H1 (cell line): ENCODE results near the gene ENOPH1. TPM values are rescaled to one million over a fixed set of nuclear protein-coding genes. Genes with fewer than 3 reads are reported as not detected.

ENCODE experiments used
- BCL11A ChIP-seq, 2 experiments: IDR thresholded peaks; one replicate each; pipeline ENCODE4 v1.6.1; 2011; ENCODE audit warnings: low read depth in 2 of 2, low read length in 2 of 2, mild to moderate bottlenecking in 2 of 2
- CTBP2 ChIP-seq: IDR thresholded peaks from 2 replicates; pipeline ENCODE4 v1.7.0; 2011; ENCODE audit warnings: borderline replicate concordance, mild to moderate bottlenecking, moderate library complexity, mixed read lengths, low read length; ENCODE audit not compliant: insufficient read depth, insufficient read length
- HDAC6 ChIP-seq: IDR thresholded peaks from one replicate; pipeline ENCODE4 v1.7.1; 2012; ENCODE audit warnings: low read depth, mild to moderate bottlenecking, inconsistent platforms, low read length, moderate library complexity
- KDM1A ChIP-seq: fragments of 200-600, 300-600 bp; sonication (generic); IDR thresholded peaks from 2 replicates; pipeline ENCODE4 v1.7.1; 2016; ENCODE audit warnings: mild to moderate bottlenecking, low read length, borderline replicate concordance
- NRF1 ChIP-seq: IDR thresholded peaks from 2 replicates; pipeline ENCODE4 v1.6.1; 2011; ENCODE audit warnings: mild to moderate bottlenecking, low read depth, low read length, improper control_type of control experiment
- SP2 ChIP-seq: IDR thresholded peaks from 2 replicates; pipeline ENCODE4 v1.6.1; 2012; ENCODE audit warnings: mild to moderate bottlenecking, low read length, inconsistent platforms
- SRF ChIP-seq: IDR thresholded peaks from 2 replicates; pipeline ENCODE4 v1.6.1; 2011; ENCODE audit warnings: mild to moderate bottlenecking, low read depth, low read length, moderate library complexity
- TAF1 ChIP-seq: IDR thresholded peaks from 2 replicates; pipeline ENCODE4 v1.6.1; 2011; ENCODE audit warnings: mild to moderate bottlenecking, low read depth, low read length
- TEAD4 ChIP-seq: IDR thresholded peaks from 2 replicates; pipeline ENCODE4 v1.6.1; 2012; ENCODE audit warnings: low read depth, low read length, inconsistent platforms, mixed read lengths
- polyA plus RNA-seq, 7 experiments: library from polyadenylated mRNA; depleted of rRNA in 3 of 7; stranded (reverse) in 5 of 7; unstranded in 2 of 7; fragments of >200 nt in 5 of 7; fragments of 200-250 nt in 2 of 7; gene quantifications; 1 replicate in 5 of 7; 2 replicates in 1 of 7; 4 replicates in 1 of 7; pipeline versions ENCODE4 v1.2.1 to v1.2.3, GENCODE V29; 2011 to 2013; ENCODE audit warnings: missing spikeins in 2 of 7, mixed read lengths in 2 of 7
- total RNA-seq: library from RNA; stranded (reverse); fragmentation: NEBNext Ultra II Directional; extraction: Animal tissue kit (Norgen Biotek cat#: 25700); gene quantifications from 2 replicates; pipeline ENCODE4 v1.2.1, GENCODE V29; 2021
- TF ChIP-seq, protein P1 (sequence below): fragments of 300-600 bp; sonication (generic); IDR thresholded peaks from 2 replicates; pipeline ENCODE4 v1.7.1; 2012; ENCODE audit warnings: low read length, moderate library complexity, mild to moderate bottlenecking, inconsistent platforms; ENCODE audit not compliant: insufficient replicate concordance
- TF ChIP-seq, protein P2 (sequence below): IDR thresholded peaks from 2 replicates; pipeline ENCODE4 v1.6.1; 2012; ENCODE audit warnings: inconsistent platforms
- TF ChIP-seq, protein P3 (sequence below): IDR thresholded peaks from 2 replicates; pipeline ENCODE4 v1.6.1; 2012; ENCODE audit warnings: inconsistent platforms

ENOPH1 gene
- total and polyA plus RNA-seq, 2 of the 8 experiments (the other 6 are each of a cell fraction or from before 2014, with no cell fraction given): 25.1 to 89.3 TPM

DNA sequence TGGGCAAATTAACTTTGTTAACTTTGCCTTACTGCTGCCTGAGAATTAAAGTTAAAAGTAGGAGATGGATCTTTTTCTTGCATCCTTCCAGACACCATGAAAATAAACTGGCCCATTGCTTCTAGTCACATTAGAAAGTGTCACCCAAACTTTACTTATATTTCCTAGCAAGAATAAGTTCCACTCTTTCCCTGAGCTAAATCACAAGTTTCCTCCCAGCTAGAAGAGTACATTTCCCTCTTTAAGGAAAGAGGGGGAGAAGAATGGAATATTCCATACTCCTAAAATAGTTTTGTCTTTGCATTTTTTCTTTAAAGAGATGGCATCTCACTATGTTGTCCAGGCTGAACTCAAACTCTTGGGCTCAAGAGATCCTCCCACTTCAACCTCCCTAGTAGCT, 77.6 kb downstream of the ENOPH1 start (continued):
- TF ChIP-seq, protein P1, sequence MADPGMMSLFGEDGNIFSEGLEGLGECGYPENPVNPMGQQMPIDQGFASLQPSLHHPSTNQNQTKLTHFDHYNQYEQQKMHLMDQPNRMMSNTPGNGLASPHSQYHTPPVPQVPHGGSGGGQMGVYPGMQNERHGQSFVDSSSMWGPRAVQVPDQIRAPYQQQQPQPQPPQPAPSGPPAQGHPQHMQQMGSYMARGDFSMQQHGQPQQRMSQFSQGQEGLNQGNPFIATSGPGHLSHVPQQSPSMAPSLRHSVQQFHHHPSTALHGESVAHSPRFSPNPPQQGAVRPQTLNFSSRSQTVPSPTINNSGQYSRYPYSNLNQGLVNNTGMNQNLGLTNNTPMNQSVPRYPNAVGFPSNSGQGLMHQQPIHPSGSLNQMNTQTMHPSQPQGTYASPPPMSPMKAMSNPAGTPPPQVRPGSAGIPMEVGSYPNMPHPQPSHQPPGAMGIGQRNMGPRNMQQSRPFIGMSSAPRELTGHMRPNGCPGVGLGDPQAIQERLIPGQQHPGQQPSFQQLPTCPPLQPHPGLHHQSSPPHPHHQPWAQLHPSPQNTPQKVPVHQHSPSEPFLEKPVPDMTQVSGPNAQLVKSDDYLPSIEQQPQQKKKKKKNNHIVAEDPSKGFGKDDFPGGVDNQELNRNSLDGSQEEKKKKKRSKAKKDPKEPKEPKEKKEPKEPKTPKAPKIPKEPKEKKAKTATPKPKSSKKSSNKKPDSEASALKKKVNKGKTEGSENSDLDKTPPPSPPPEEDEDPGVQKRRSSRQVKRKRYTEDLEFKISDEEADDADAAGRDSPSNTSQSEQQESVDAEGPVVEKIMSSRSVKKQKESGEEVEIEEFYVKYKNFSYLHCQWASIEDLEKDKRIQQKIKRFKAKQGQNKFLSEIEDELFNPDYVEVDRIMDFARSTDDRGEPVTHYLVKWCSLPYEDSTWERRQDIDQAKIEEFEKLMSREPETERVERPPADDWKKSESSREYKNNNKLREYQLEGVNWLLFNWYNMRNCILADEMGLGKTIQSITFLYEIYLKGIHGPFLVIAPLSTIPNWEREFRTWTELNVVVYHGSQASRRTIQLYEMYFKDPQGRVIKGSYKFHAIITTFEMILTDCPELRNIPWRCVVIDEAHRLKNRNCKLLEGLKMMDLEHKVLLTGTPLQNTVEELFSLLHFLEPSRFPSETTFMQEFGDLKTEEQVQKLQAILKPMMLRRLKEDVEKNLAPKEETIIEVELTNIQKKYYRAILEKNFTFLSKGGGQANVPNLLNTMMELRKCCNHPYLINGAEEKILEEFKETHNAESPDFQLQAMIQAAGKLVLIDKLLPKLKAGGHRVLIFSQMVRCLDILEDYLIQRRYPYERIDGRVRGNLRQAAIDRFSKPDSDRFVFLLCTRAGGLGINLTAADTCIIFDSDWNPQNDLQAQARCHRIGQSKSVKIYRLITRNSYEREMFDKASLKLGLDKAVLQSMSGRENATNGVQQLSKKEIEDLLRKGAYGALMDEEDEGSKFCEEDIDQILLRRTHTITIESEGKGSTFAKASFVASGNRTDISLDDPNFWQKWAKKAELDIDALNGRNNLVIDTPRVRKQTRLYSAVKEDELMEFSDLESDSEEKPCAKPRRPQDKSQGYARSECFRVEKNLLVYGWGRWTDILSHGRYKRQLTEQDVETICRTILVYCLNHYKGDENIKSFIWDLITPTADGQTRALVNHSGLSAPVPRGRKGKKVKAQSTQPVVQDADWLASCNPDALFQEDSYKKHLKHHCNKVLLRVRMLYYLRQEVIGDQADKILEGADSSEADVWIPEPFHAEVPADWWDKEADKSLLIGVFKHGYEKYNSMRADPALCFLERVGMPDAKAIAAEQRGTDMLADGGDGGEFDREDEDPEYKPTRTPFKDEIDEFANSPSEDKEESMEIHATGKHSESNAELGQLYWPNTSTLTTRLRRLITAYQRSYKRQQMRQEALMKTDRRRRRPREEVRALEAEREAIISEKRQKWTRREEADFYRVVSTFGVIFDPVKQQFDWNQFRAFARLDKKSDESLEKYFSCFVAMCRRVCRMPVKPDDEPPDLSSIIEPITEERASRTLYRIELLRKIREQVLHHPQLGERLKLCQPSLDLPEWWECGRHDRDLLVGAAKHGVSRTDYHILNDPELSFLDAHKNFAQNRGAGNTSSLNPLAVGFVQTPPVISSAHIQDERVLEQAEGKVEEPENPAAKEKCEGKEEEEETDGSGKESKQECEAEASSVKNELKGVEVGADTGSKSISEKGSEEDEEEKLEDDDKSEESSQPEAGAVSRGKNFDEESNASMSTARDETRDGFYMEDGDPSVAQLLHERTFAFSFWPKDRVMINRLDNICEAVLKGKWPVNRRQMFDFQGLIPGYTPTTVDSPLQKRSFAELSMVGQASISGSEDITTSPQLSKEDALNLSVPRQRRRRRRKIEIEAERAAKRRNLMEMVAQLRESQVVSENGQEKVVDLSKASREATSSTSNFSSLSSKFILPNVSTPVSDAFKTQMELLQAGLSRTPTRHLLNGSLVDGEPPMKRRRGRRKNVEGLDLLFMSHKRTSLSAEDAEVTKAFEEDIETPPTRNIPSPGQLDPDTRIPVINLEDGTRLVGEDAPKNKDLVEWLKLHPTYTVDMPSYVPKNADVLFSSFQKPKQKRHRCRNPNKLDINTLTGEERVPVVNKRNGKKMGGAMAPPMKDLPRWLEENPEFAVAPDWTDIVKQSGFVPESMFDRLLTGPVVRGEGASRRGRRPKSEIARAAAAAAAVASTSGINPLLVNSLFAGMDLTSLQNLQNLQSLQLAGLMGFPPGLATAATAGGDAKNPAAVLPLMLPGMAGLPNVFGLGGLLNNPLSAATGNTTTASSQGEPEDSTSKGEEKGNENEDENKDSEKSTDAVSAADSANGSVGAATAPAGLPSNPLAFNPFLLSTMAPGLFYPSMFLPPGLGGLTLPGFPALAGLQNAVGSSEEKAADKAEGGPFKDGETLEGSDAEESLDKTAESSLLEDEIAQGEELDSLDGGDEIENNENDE: no peak
- no peak for TF ChIP-seq HDAC6
- TF ChIP-seq SP2: no peak
- TF ChIP-seq NRF1: no peak
- no peak for TF ChIP-seq TAF1
- TF ChIP-seq SRF: no peak
- TF ChIP-seq, protein P2, sequence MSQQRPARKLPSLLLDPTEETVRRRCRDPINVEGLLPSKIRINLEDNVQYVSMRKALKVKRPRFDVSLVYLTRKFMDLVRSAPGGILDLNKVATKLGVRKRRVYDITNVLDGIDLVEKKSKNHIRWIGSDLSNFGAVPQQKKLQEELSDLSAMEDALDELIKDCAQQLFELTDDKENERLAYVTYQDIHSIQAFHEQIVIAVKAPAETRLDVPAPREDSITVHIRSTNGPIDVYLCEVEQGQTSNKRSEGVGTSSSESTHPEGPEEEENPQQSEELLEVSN: no peak
- no peak for TF ChIP-seq KDM1A
- no peak for TF ChIP-seq BCL11A (IDR thresholded peaks at IDR 0.05; ENCODE audit: low read depth in 2 of 2, low read length in 2 of 2)
- TF ChIP-seq TEAD4: no peak
- TF ChIP-seq, protein P3, sequence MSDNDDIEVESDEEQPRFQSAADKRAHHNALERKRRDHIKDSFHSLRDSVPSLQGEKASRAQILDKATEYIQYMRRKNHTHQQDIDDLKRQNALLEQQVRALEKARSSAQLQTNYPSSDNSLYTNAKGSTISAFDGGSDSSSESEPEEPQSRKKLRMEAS: no peak
- no peak for TF ChIP-seq CTBP2
- TF ChIP-seq, all 59 proteins: peak for 0
